CD14-positive monocyte (primary cell): ENCODE results near the gene IGDCC3. TPM values are rescaled to one million over a fixed set of nuclear protein-coding genes. Genes with fewer than 3 reads are reported as not detected.

Source experiments
- DNase-seq, 3 donors: peaks; one replicate each; pipeline ENCODE4 v3.0.0-alpha.2; 2011 to 2022
- H2AFZ ChIP-seq: 2 replicates; pipeline ENCODE4 v1.6.0; 2012; ENCODE audit warnings: mild to moderate bottlenecking, low read depth, low read length, inconsistent platforms; ENCODE audit not compliant: insufficient read depth, poor library complexity, severe bottlenecking
- H3K27ac ChIP-seq, 2 donors: 1 replicate in 1 of 2; 2 replicates in 1 of 2; pipeline ENCODE4 v1.5.1; 2012 to 2013; ENCODE audit warnings: low read length in 2 of 2, control low read depth in 1 of 2, inconsistent platforms in 1 of 2, low read depth in 1 of 2, mild to moderate bottlenecking in 1 of 2
- H3K27me3 ChIP-seq, 2 donors: one replicate each; pipeline versions ENCODE4 v1.6.0 to v1.6.1; 2011 to 2013; ENCODE audit warnings: low read length in 2 of 2; ENCODE audit not compliant: control insufficient read depth in 2 of 2, insufficient read depth in 2 of 2
- H3K36me3 ChIP-seq, 2 donors: replicated peaks in 1 of 2; 1 replicate in 1 of 2; 2 replicates in 1 of 2; pipeline versions ENCODE4 v1.5.1 to v1.6.1; 2012 to 2013; ENCODE audit warnings: low read length in 2 of 2, control low read depth in 1 of 2, inconsistent platforms in 1 of 2, mild to moderate bottlenecking in 1 of 2; ENCODE audit not compliant: insufficient read depth in 2 of 2, control insufficient read depth in 1 of 2
- H3K4me1 ChIP-seq, 2 donors: 1 replicate in 1 of 2; 2 replicates in 1 of 2; pipeline versions ENCODE4 v1.5.1 to v1.6.1; 2012 to 2013; ENCODE audit warnings: low read length in 2 of 2, control low read depth in 1 of 2, inconsistent platforms in 1 of 2, mild to moderate bottlenecking in 1 of 2, moderate library complexity in 1 of 2; ENCODE audit not compliant: insufficient read depth in 2 of 2, control insufficient read depth in 1 of 2
- H3K4me2 ChIP-seq: replicated peaks from 2 replicates; pipeline ENCODE3; 2012; ENCODE audit warnings: low read length, moderate library complexity, mild to moderate bottlenecking; ENCODE audit not compliant: poor library complexity, severe bottlenecking; ENCODE audit errors: extremely low read depth
- H3K4me3 ChIP-seq, 3 experiments: fragments of 200-600 bp in 1 of 3; sonication (generic) in 1 of 3; replicated peaks in 1 of 3; 1 replicate in 2 of 3; 2 replicates in 1 of 3; pipeline ENCODE4 v1.5.1; 2011 to 2013; ENCODE audit warnings: low read length in 3 of 3, mild to moderate bottlenecking in 3 of 3, control low read depth in 2 of 3, low read depth in 2 of 3, inconsistent platforms in 1 of 3, moderate library complexity in 1 of 3
- H3K79me2 ChIP-seq: 2 replicates; pipeline ENCODE4 v1.6.0; 2012; ENCODE audit warnings: mild to moderate bottlenecking, control low read depth, inconsistent platforms, low read length, moderate library complexity; ENCODE audit not compliant: insufficient read depth
- H3K9ac ChIP-seq: 2 replicates; pipeline ENCODE4 v1.6.0; 2017; ENCODE audit warnings: low read length, mild to moderate bottlenecking; ENCODE audit not compliant: insufficient read depth, poor library complexity, severe bottlenecking
- H3K9me3 ChIP-seq, 2 donors: replicated peaks in 1 of 2; 1 replicate in 1 of 2; 2 replicates in 1 of 2; pipeline versions ENCODE4 v1.5.1 to v1.6.1; 2012 to 2013; ENCODE audit warnings: low read length in 2 of 2, control low read depth in 1 of 2; ENCODE audit not compliant: control insufficient read depth in 1 of 2, insufficient read depth in 1 of 2
- H4K20me1 ChIP-seq: 2 replicates; pipeline ENCODE4 v1.6.0; 2012; ENCODE audit warnings: mild to moderate bottlenecking, low read length, control low read depth, moderate library complexity; ENCODE audit not compliant: insufficient read depth
- H3K27ac Mint-ChIP-seq, 7 donors: one replicate each; pipeline ENCODE4 v1.8.0; 2020; ENCODE audit warnings: mild to moderate bottlenecking in 7 of 7, mixed read lengths in 7 of 7, moderate library complexity in 6 of 7, inconsistent platforms in 2 of 7
- H3K27me3 Mint-ChIP-seq, 3 donors: one replicate each; pipeline ENCODE4 v1.8.0; 2021 to 2022; ENCODE audit warnings: low read depth in 3 of 3, mild to moderate bottlenecking in 3 of 3, mixed read lengths in 3 of 3, moderate library complexity in 3 of 3, inconsistent platforms in 1 of 3
- H3K36me3 Mint-ChIP-seq, 2 donors: one replicate each; pipeline ENCODE4 v1.8.0; 2020; ENCODE audit warnings: mixed read lengths in 2 of 2, inconsistent platforms in 1 of 2, mild to moderate bottlenecking in 1 of 2
- H3K4me1 Mint-ChIP-seq: one replicate; pipeline ENCODE4 v1.8.0; 2020; ENCODE audit warnings: mild to moderate bottlenecking, mixed read lengths
- H3K4me3 Mint-ChIP-seq, 2 donors: one replicate each; pipeline ENCODE4 v1.8.0; 2020; ENCODE audit warnings: mild to moderate bottlenecking in 2 of 2, mixed read lengths in 2 of 2, moderate library complexity in 1 of 2
- H3K9me3 Mint-ChIP-seq, 7 donors: one replicate each; pipeline ENCODE4 v1.8.0; 2020 to 2022; ENCODE audit warnings: mixed read lengths in 7 of 7, mild to moderate bottlenecking in 6 of 7, moderate library complexity in 6 of 7, inconsistent platforms in 2 of 7
- WGBS: methylation state at CpG from one replicate; pipeline ENCODE4 v1.1.5; 2013; ENCODE audit warnings: missing lambda C conversion rate; ENCODE audit not compliant: insufficient coverage; 5-methylcytosine and 5-hydroxymethylcytosine counted together
- intact Hi-C, 2 donors: fragments of 100-400 bp; cut with micrococcal nuclease; formaldehyde crosslinking; loops; one replicate each; pipeline versions ENCODE4 v1.15.0 to v1.15.1; 2023
- polyA plus RNA-seq, 3 donors: library from polyadenylated mRNA; depleted of rRNA in 1 of 3; unstranded in 2 of 3; stranded (reverse) in 1 of 3; fragments of 300-500 nt in 2 of 3; fragments of >200 nt in 1 of 3; fragmentation: Illumina TruSeq in 2 of 3; gene quantifications; 1 replicate in 2 of 3; 2 replicates in 1 of 3; pipeline ENCODE4 v1.2.3, GENCODE V29; 2012 to 2021
- TF ChIP-seq, protein P1 (sequence below): fragments of 200-600 bp; IDR thresholded peaks from one replicate; pipeline ENCODE4 v1.8.0; 2022; ENCODE audit warnings: antibody characterized with exemption, mild to moderate bottlenecking

The IGDCC3 gene
- polyA plus RNA-seq, 3 donors = not detected

DNA sequence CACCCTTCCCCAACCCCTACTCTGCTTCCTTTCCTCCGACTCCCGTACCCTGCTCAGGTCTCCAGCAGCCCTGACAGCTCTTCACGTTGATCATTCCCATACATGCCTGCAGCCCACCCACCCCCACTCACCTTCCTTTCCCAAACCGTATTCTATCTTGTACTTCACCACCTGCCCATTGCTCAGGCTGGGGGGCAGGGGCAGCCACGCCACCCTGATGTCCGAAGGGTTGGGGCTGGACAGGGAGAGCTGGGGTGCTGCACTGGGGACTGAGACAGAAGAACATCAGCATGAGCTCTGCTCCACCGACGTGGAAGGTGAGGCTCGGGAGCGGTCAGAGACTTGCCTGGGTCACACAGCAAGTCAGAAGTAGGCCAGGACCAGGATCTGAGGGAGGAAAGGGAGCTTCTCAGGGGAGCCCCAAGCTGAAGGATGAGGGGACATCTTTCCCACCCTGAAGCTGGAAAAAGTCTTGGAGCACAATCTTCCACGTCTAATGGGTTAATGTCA lies 16.5 kb upstream of the IGDCC3 start:
- Mint-ChIP-seq H3K9me3 (peaks cover 0 to 5% (median 0%) of the 10 kb centered on the region in 7 donors), H3K4me3 (peak overlapping the region in 1 of 2 donors; percentile 63), H3K36me3 (no peaks in the 10 kb centered on the region), H3K27me3 (peaks cover 51 to 67% (median 59%) of the 10 kb centered on the region in 3 donors), H3K4me1 (no peaks in the 10 kb centered on the region), H3K27ac (no peak overlapping the region)
- no peak overlapping the region for H3K9ac ChIP-seq
- intact Hi-C loops = no loop called here
- no peaks in the 10 kb centered on the region for H3K4me1 ChIP-seq
- 93% methylated on average over 9 of the region's 11 CpGs for WGBS
- DNase-seq = no peak
- peaks cover 0 to 17% of the 10 kb centered on the region in 2 donors for H3K9me3 ChIP-seq
- H3K79me2 ChIP-seq = no peaks in the 10 kb centered on the region
- H3K4me3 ChIP-seq = no peak overlapping the region
- TF ChIP-seq, protein P1, sequence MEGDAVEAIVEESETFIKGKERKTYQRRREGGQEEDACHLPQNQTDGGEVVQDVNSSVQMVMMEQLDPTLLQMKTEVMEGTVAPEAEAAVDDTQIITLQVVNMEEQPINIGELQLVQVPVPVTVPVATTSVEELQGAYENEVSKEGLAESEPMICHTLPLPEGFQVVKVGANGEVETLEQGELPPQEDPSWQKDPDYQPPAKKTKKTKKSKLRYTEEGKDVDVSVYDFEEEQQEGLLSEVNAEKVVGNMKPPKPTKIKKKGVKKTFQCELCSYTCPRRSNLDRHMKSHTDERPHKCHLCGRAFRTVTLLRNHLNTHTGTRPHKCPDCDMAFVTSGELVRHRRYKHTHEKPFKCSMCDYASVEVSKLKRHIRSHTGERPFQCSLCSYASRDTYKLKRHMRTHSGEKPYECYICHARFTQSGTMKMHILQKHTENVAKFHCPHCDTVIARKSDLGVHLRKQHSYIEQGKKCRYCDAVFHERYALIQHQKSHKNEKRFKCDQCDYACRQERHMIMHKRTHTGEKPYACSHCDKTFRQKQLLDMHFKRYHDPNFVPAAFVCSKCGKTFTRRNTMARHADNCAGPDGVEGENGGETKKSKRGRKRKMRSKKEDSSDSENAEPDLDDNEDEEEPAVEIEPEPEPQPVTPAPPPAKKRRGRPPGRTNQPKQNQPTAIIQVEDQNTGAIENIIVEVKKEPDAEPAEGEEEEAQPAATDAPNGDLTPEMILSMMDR = no peak
- no peaks in the 10 kb centered on the region for H3K36me3 ChIP-seq
- H3K4me2 ChIP-seq = no peak overlapping the region
- H2AFZ ChIP-seq = no peak overlapping the region
- no peak overlapping the region for H3K27ac ChIP-seq
- peaks cover 33 to 51% of the 10 kb centered on the region in 2 donors for H3K27me3 ChIP-seq
- no peaks in the 10 kb centered on the region for H4K20me1 ChIP-seq

DNA sequence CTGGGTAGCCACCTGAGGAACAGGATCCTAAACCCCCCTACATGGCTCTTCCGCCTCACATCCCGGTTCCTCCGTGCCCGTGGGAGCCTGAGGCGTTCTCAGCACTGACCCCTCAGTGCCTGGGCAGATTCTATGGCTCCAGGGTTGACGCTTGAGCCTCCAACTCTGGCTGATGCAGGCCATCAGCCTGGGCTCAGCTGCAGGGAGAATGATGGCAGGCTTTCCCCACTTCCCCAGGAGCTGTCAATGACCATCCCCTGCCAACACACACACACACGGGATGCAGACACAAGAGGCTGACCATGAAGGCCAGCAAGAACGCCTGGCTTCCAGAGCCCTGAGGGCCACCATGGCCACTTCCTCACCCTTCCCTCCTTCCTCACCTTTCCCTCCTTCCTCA lies 15.8 kb upstream of the IGDCC3 start:
- H3K9me3 ChIP-seq = peaks cover 0 to 17% of the 10 kb centered on the region in 2 donors

More for the DNA sequence above, 15.8 kb upstream of the IGDCC3 start:
- Mint-ChIP-seq H3K9me3 (peaks cover 0 to 3% (median 0%) of the 10 kb centered on the region in 7 donors), H3K27me3 (peaks cover 50 to 59% (median 52%) of the 10 kb centered on the region in 3 donors), H3K4me1 (no peaks in the 10 kb centered on the region), H3K36me3 (no peaks in the 10 kb centered on the region), H3K4me3 (no peak overlapping the region), H3K27ac (no peak overlapping the region)
- no peaks in the 10 kb centered on the region for H3K36me3 ChIP-seq
- no peak overlapping the region for H3K27ac ChIP-seq
- H4K20me1 ChIP-seq = no peaks in the 10 kb centered on the region
- H3K4me1 ChIP-seq = no peaks in the 10 kb centered on the region
- 90% methylated on average over 8 of the region's 8 CpGs for WGBS
- H3K79me2 ChIP-seq = no peaks in the 10 kb centered on the region
- no peak overlapping the region for H2AFZ ChIP-seq
- TF ChIP-seq, protein P1 = no peak
- intact Hi-C loops = no loop called here
- no peak for DNase-seq
- H3K4me2 ChIP-seq = no peak overlapping the region
- peaks cover 29 to 46% of the 10 kb centered on the region in 2 donors for H3K27me3 ChIP-seq
- no peak overlapping the region for H3K4me3 ChIP-seq
- H3K9ac ChIP-seq = no peak overlapping the region
